Hepatocyte (in vitro differentiated cells): Measurements from ENCODE around the gene NOC4L.

Experiments used
- CTCF ChIP-seq: fragments of 200-600 bp; sonication (generic); IDR thresholded peaks from 2 replicates; pipeline ENCODE4 v1.5.1; 2016; ENCODE audit warnings: antibody characterized with exemption, mild to moderate bottlenecking; ENCODE audit not compliant: poor library complexity
- EZH2phosphoT487 ChIP-seq: fragments of 200-600 bp; sonication (generic); IDR thresholded peaks from one replicate; pipeline ENCODE4 v1.6.1; 2018; ENCODE audit warnings: antibody characterized with exemption, mild to moderate bottlenecking, low read depth, moderate library complexity; ENCODE audit not compliant: unreplicated experiment, severe bottlenecking

- TF ChIP-seq EZH2phosphoT487 (no peak), CTCF (no peak)
These were observed 29.1 kb downstream of the NOC4L start for GRCh38 chr12:132173135-132174014.
